GM03348 (cell line): ENCODE results near the gene CNIH2.
"Not testable (repeated sequence)": the region's sequence is repeated elsewhere in the genome, so short reads cannot be mapped to it uniquely, and the experiment has no call there.

Experiments used
- DNase-seq: peaks from one replicate; pipeline ENCODE4 v3.0.0; 2012; ENCODE audit warnings: low spot score

Gene CNIH2

GRCh38 chr11:66277471-66278362 is at the start of gene CNIH2:
Gene CNIH2, plus strand, starts transcription at chr11:66278175. Its CDS starts 282 bp downstream, at chr11:66278457.
- DNase-seq: peak; percentile 78

GRCh38 chr11:66228521-66228920 is 49.5 kb upstream of the CNIH2 start:
- no peak for DNase-seq

- DNase-seq: no peak
Measured at GRCh38 chr11:66230156-66230555, 47.8 kb upstream of the CNIH2 start.

DNA sequence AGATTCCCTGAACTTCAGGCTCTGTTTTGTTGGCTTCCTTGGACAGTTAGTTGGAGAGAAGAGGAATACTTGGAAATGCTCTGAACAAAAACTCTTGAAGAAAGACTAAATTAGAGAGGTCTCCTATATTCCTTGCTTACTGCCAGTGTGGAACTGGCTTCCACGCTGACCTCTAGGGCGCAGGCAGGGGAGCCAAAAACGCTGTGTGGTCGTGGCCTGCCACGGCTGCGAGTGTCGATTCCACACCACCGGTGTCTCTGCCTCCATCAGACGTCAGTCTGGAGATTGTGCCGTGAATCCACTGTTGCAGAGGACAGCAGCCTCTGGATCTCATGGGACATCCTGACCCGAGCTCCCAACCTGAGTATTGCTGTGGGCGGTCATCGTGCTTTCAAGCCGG is 47.0 kb upstream of the CNIH2 start:
- DNase-seq: no peak

GRCh38 chr11:66231561-66231960 is 46.4 kb upstream of the CNIH2 start:
- no peak for DNase-seq

DNA sequence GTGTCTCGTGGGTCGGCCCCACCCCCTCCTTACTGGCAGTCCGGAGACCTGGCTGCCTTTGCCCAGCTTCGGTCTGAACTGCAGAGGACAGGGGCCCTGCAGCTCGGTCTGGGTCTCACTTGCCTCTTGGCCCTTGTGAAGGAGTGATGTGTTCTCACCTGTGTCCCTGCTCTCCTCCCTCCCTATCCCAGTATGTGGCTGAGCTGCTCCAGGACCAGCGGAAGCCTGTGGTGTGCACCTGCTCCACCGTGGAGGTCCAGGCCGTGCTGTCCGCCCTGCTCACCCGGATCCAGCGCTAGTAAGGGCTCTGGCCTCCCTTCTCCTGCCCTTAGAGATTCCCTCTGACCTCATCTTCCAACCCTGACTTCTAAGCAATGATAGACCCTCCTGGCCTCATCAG is 45.2 kb upstream of the CNIH2 start:
- DNase-seq: no peak

DNA sequence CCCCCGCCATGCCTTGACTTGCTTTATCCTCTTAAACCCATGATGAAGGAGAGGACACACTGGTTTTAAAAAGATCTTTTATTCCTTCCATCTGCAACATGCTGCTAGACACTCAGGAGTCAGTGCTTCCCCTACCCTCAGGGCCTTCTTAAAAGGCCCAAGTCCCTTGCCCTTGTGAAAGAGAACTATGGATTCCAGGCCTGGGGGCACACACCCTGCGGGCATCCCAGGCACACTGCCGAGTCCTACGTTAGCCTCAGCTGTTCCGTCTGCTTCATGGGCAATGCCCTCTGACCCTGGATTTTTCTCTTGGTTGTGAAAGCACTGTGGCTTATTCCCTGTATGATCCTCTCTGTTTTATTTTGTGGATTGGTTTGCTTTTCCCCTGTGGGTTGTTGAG is 44.7 kb upstream of the CNIH2 start:
- DNase-seq: no peak

GRCh38 chr11:66235141-66235540 is 42.8 kb upstream of the CNIH2 start:
- DNase-seq: no peak

DNA sequence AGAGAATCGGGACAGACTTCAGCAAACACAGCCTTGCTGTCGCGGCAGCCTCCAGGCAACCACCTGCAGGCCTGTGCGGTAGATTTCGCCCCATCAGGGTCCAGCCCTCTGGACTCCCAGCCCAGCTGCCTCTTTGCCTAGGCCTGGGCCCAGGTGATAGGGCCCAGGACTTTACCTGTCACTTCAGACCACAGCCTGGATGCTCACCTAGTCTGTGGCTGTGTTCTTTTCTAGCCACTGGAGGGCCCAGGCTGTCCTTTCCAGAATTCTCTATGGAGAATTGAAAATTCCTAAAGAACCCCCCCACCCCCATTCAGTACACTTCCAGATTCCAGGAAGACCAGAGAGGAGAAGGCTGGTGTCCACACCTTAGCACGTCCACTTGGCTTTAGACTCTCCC is 40.1 kb upstream of the CNIH2 start:
- no peak for DNase-seq

- DNase-seq: no peak
Measured at GRCh38 chr11:66238786-66239413, 39.1 kb upstream of the CNIH2 start.

- no peak for DNase-seq
Measured at GRCh38 chr11:66239511-66239910, 38.5 kb upstream of the CNIH2 start.

- no peak for DNase-seq
Measured at GRCh38 chr11:66239998-66240780, 37.8 kb upstream of the CNIH2 start.

DNA sequence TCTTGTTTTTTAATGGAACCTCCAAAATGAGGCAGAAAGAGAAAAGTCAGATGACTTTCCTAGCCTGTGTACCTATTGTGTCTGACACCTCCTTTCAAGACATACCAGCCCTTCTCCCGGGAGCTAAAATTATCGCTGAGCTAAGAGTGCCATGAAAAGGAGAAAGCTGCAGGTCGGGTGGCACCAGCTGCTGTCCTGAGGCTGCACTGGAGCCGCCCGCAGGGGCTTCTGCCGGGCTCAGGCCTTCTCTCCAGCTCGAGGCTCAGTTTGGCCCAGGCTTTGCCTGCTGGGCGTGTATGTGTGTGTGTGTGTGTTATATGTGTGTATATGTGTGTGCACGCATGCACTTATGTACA is 37.2 kb upstream of the CNIH2 start:
- no peak for DNase-seq

DNA sequence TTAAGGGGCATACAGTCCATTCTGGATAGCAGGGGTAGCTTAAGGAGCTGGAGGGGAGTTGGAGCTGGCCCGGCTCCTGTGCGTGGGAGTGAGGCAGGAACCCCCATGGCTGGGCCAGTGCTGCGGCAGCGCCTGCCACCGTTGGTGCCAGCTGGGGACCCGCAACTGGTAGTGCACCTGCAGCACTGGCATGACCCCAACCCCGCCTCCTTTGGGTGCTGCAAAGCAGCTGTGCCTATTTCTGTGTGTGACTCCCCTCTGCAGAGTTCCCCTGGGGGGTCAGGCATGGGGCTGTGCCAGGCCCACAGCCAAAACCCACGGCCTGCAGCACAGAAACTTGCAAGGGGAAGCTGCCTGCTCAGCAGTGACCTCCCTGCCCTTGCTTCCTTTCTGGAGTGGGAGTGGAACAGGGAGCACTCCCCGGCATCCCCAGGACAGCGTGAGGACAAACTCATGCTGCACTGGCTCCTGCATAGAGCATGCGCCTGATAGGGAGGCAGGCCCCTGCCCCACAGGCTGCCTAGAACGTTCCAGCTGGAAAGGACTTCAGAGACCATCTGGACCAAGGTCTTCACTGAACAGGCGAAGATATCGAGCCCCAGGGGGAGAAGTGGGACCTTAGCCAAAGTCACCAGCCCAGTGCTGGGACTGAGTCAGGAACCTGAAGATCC is 35.7 kb upstream of the CNIH2 start:
- DNase-seq: no peak

DNA sequence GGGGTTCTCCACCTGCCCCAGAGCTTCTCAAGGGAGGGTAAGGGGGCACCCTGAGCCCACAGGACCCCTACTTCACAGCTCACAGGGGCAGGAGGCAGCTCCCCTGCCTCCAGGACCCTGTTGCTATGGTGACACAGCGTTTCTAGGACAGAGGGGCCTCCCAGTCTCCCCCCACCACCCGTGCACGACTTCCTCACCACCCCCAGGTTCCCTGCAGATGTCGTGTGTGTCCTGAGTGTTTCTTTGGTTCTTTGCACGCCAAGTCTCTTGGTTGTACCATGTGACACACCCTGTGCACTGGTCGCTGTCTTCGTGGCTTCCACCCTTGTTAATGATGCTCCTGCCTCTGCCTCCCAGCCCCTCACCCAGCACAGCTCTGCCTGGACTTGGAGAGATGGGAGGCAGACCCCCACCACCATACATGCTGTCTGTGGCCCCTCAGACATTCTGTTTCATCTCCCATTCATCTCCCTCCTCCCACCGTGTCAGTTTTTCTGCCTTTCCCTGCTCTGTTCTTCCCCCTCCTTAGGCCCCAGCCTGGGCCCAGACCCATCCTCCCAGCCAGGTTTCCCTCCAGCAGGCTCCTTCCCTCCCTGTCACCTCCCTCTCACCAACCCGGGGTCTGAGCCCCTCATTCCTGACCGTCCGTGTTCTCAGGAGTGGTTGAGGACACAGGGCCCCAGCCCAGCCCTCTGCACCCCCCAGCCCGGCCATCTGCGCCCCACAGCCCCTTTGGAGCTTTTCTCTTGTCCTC is 34.0 kb upstream of the CNIH2 start:
- DNase-seq: no peak

GRCh38 chr11:66247295-66247694 is 30.7 kb upstream of the CNIH2 start:
- DNase-seq: no peak

- no peak for DNase-seq
Measured at GRCh38 chr11:66247801-66248200, 30.2 kb upstream of the CNIH2 start.

DNA sequence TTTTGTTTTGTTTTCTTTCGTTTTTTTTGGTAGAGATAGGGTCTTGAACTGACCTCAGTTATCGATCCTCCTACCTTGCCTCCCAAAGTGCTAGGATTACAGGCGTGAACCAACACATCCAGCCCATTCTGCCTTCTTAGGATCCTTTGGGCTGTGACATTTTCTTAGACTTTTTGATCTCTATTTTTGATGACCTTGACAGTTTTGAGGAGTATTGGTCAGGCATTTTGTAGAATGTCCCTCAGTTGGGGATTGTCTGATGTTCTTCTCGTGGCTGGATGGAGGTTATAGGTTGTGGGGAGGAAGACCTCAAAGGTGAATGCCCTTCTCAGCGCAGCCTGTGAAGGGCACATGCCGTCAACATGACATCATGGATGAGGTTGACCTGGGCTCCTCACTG is 29.1 kb upstream of the CNIH2 start:
- DNase-seq: no peak

- no peak for DNase-seq
Measured at GRCh38 chr11:66251809-66252208, 26.2 kb upstream of the CNIH2 start.

GRCh38 chr11:66253081-66253480 is 24.9 kb upstream of the CNIH2 start:
- not testable (repeated sequence) for DNase-seq

GRCh38 chr11:66258473-66258893 is 19.5 kb upstream of the CNIH2 start:
- DNase-seq: no peak

DNA sequence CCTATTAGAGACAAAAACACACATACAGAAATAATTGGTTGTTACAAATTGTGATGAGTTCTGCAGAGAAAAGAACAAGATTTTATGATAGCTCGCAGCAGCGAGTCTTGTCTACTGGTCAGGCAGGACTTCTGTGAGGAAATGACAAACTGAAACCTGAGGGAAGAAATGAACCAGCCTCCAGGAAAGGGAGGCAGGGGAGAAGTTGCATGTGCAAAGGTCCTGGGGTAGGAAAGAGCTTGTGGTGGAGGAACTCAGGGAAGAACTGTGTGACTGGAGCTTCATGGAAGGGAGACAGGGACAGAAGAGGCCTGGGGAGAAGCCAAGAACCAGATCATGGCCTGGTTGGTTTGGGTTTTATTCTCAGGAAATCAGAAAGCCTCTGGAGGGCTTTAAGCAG is 18.8 kb upstream of the CNIH2 start:
- no peak for DNase-seq
